ENCODE measurements around the gene EML5. TPM values are rescaled to one million over a fixed set of nuclear protein-coding genes. Genes with fewer than 3 reads are reported as not detected.

Gene EML5
- total and polyA plus RNA-seq, 8 donors = 0.65 to 2.0 (median 1.3) TPM

DNA sequence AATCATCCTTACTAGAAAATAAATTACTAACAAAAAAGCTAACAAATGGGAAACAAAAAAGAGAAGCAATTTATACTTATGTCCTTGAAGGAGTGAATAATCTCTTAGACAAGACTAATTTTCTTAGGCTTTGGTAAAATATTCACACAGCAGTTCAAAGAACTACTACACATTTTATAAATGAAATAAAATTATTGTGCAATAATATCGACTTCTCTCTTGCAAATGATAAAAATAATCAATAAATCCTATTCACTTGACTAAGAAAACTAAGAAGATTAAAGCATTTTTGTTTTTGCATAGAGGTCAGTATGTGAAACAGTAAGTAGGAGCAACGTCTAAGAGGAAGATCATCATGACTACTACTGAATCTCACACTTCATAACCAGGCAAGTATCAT is 82.0 kb downstream of the EML5 start:
- Histone ChIP-seq H3K27ac (no peak overlapping the region), H3K27me3 (no peaks in the 10 kb centered on the region), H3K36me3 (no peaks in the 10 kb centered on the region), H3K4me3 (no peak overlapping the region), H3K9me3 (no peaks in the 10 kb centered on the region), H3K4me1 (no peaks in the 10 kb centered on the region)
- intact Hi-C loops (cut with DNase I) = no loop called here
- no peak for ATAC-seq
- 39 to 50% methylated on average over 2 of the region's 2 CpGs for WGBS, 2 donors
- no peak for DNase-seq
- no peak for FAIRE-seq
- no peak for TF ChIP-seq CTCF (IDR thresholded peaks at IDR 0.05)

- Histone ChIP-seq H3K9me3 (no peaks in the 10 kb centered on the region), H3K27ac (no peak overlapping the region), H3K4me1 (no peaks in the 10 kb centered on the region), H3K4me3 (no peak overlapping the region), H3K27me3 (no peaks in the 10 kb centered on the region), H3K36me3 (no peaks in the 10 kb centered on the region)
- intact Hi-C loops (cut with DNase I) = no loop called here
- 96 to 97% methylated on average over 1 of the region's 1 CpG for WGBS, 2 donors
- FAIRE-seq = no peak
- DNase-seq = no peak
- ATAC-seq = no peak
- TF ChIP-seq CTCF (IDR thresholded peaks at IDR 0.05) = no peak
Observed at GRCh38 chr14:88707088-88707487, 85.7 kb downstream of the EML5 start.

- FAIRE-seq (no peak), ATAC-seq (no peak), DNase-seq (no peak)
- no peak for TF ChIP-seq CTCF (IDR thresholded peaks at IDR 0.05)
- H3K27me3 ChIP-seq = no peaks in the 10 kb centered on the region
- intact Hi-C loops (cut with DNase I) = no loop called here
- no peak overlapping the region for H3K4me3 ChIP-seq
- H3K27ac ChIP-seq = no peak overlapping the region
- H3K36me3 ChIP-seq = no peaks in the 10 kb centered on the region
- no peaks in the 10 kb centered on the region for H3K4me1 ChIP-seq
- no peaks in the 10 kb centered on the region for H3K9me3 ChIP-seq
Observed at GRCh38 chr14:88706425-88706824, 86.3 kb downstream of the EML5 start.

DNA sequence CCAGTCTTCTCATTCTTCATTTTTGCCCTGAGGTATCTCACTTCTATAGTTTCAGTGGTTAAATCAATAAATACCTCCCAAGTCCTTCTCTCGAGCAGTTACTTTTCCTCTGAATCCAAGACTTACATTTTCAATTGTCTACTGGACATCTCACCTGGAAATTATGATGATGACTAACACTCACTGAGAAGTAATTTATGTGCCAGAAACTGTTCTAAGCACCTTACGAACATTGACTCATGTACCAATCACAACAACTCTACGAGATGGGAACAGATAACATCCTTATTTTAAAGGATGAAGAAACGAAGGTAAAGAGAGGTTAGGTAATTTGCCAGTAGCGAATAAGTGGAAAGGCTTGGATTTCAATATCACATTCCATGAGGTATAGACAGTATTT is 94.1 kb downstream of the EML5 start:
- FAIRE-seq (no peak), ATAC-seq (no peak), DNase-seq (no peak)
- WGBS, 2 donors = 91 to 94% methylated on average over 5 of the region's 5 CpGs
- H3K4me3 ChIP-seq = no peak overlapping the region
- H3K9me3 ChIP-seq = no peaks in the 10 kb centered on the region
- intact Hi-C loops (cut with DNase I) = no loop called here
- H3K27me3 ChIP-seq = no peaks in the 10 kb centered on the region
- H3K36me3 ChIP-seq = no peaks in the 10 kb centered on the region
- no peak overlapping the region for H3K27ac ChIP-seq
- no peak for TF ChIP-seq CTCF (IDR thresholded peaks at IDR 0.05)
- no peaks in the 10 kb centered on the region for H3K4me1 ChIP-seq

- ATAC-seq (no peak), DNase-seq (no peak), FAIRE-seq (no peak)
- no peak overlapping the region for H3K4me3 ChIP-seq
- WGBS, 2 donors = 84 to 93% methylated on average over 3 of the region's 3 CpGs
- H3K36me3 ChIP-seq = no peaks in the 10 kb centered on the region
- no peaks in the 10 kb centered on the region for H3K9me3 ChIP-seq
- no peak overlapping the region for H3K27ac ChIP-seq
- H3K4me1 ChIP-seq = no peaks in the 10 kb centered on the region
- intact Hi-C loops (cut with DNase I) = no loop called here
- no peak for TF ChIP-seq CTCF (IDR thresholded peaks at IDR 0.05)
- H3K27me3 ChIP-seq = no peaks in the 10 kb centered on the region
Observed at GRCh38 chr14:88695870-88696269, 96.9 kb downstream of the EML5 start.

Measured in pancreas (tissue), 10 donors.